IPS-11a (cell line): ENCODE measurements around the gene FMNL2.

Source experiments
- H3K4me3 ChIP-seq: one replicate; pipeline ENCODE4 v1.5.1; 2013; ENCODE audit warnings: low read depth, low read length, control low read depth

The FMNL2 gene

GRCh38 chr2:152569186-152569585, 234.2 kb downstream of the FMNL2 start:
- H3K4me3 ChIP-seq, result no peak overlapping the region

GRCh38 chr2:152571048-152571766, 236.2 kb downstream of the FMNL2 start:
- H3K4me3 ChIP-seq, result no peak overlapping the region

GRCh38 chr2:152572031-152572430, 237.1 kb downstream of the FMNL2 start:
- H3K4me3 ChIP-seq, result no peak overlapping the region

- H3K4me3 ChIP-seq, result no peak overlapping the region
These were observed 238.2 kb downstream of the FMNL2 start for GRCh38 chr2:152573168-152573567.

- H3K4me3 ChIP-seq, result no peak overlapping the region
These were observed 242.6 kb downstream of the FMNL2 start for GRCh38 chr2:152577579-152577978.

GRCh38 chr2:152578573-152578972, 243.6 kb downstream of the FMNL2 start:
- no peak overlapping the region for H3K4me3 ChIP-seq

GRCh38 chr2:152580714-152581113, 245.7 kb downstream of the FMNL2 start:
- no peak overlapping the region for H3K4me3 ChIP-seq

GRCh38 chr2:152581360-152581759, 246.4 kb downstream of the FMNL2 start:
- H3K4me3 ChIP-seq, result no peak overlapping the region

GRCh38 chr2:152582081-152582480, 247.1 kb downstream of the FMNL2 start:
- no peak overlapping the region for H3K4me3 ChIP-seq

- H3K4me3 ChIP-seq, result no peak overlapping the region
These were observed 248.7 kb downstream of the FMNL2 start for GRCh38 chr2:152583512-152584229.

- no peak overlapping the region for H3K4me3 ChIP-seq
These were observed 249.3 kb downstream of the FMNL2 start for GRCh38 chr2:152584301-152584700.

- no peak overlapping the region for H3K4me3 ChIP-seq
These were observed 251.0 kb downstream of the FMNL2 start for GRCh38 chr2:152585830-152586484.

GRCh38 chr2:152587187-152587947, 252.4 kb downstream of the FMNL2 start:
- no peak overlapping the region for H3K4me3 ChIP-seq

GRCh38 chr2:152588998-152589397, 254.0 kb downstream of the FMNL2 start:
- no peak overlapping the region for H3K4me3 ChIP-seq

GRCh38 chr2:152594022-152594766, 259.2 kb downstream of the FMNL2 start:
- H3K4me3 ChIP-seq, result no peak overlapping the region

- H3K4me3 ChIP-seq, result no peak overlapping the region
These were observed 259.8 kb downstream of the FMNL2 start for GRCh38 chr2:152594792-152595191.

- no peak overlapping the region for H3K4me3 ChIP-seq
These were observed 264.2 kb downstream of the FMNL2 start for GRCh38 chr2:152598975-152599759.

GRCh38 chr2:152600051-152600657, 265.2 kb downstream of the FMNL2 start:
- H3K4me3 ChIP-seq, result no peak overlapping the region

- H3K4me3 ChIP-seq, result no peak overlapping the region
These were observed 265.7 kb downstream of the FMNL2 start for GRCh38 chr2:152600697-152601096.
